Stimulated activated CD4-positive, alpha-beta T cell treated with anti-CD3 and anti-CD28 coated beads, Interleukin-15, amount 100 ng/mL, for 24 hours (primary cell): ENCODE data around the gene CASS4.

ENCODE experiments used
- DNase-seq: peaks from one replicate; pipeline ENCODE4 v3.0.0-alpha.2; 2020

Gene CASS4

GRCh38 chr20:56451056-56451765 lies 39.2 kb downstream of the CASS4 start:
- DNase-seq, result no peak

- DNase-seq, result no peak
Measured at GRCh38 chr20:56453352-56453751, 41.3 kb downstream of the CASS4 start.

GRCh38 chr20:56454754-56455153 lies 42.7 kb downstream of the CASS4 start:
- DNase-seq, result peak; percentile 25

GRCh38 chr20:56458206-56458821 lies 46.3 kb downstream of the CASS4 start:
- no peak for DNase-seq

GRCh38 chr20:56460459-56460858 lies 48.4 kb downstream of the CASS4 start:
- no peak for DNase-seq

- no peak for DNase-seq
Measured at GRCh38 chr20:56461576-56461975, 49.5 kb downstream of the CASS4 start.

- no peak for DNase-seq
Measured at GRCh38 chr20:56463428-56463827, 51.4 kb downstream of the CASS4 start.

GRCh38 chr20:56465997-56466396 lies 53.9 kb downstream of the CASS4 start:
- no peak for DNase-seq

- no peak for DNase-seq
Measured at GRCh38 chr20:56467968-56468315, 55.9 kb downstream of the CASS4 start.

- DNase-seq, result peak; percentile 97
Measured at GRCh38 chr20:56468316-56469076, 56.4 kb downstream of the CASS4 start, which contains the start of gene RTF2. Gene RTF2, plus strand, starts transcription at chr20:56468627. Its CDS starts 71 bp downstream, at chr20:56468698.

GRCh38 chr20:56469077-56469449 lies 57.0 kb downstream of the CASS4 start:
- no peak for DNase-seq

- no peak for DNase-seq
Measured at GRCh38 chr20:56483970-56484369, 71.9 kb downstream of the CASS4 start.

- DNase-seq, result no peak
Measured at GRCh38 chr20:56487216-56487615, 75.2 kb downstream of the CASS4 start.

GRCh38 chr20:56488566-56488965 lies 76.5 kb downstream of the CASS4 start:
- no peak for DNase-seq

GRCh38 chr20:56501116-56501515 lies 89.1 kb downstream of the CASS4 start:
- no peak for DNase-seq

GRCh38 chr20:56503916-56504315 lies 91.9 kb downstream of the CASS4 start:
- no peak for DNase-seq

GRCh38 chr20:56504373-56505005 lies 92.4 kb downstream of the CASS4 start:
- peak; percentile 37 for DNase-seq

- DNase-seq, result no peak
Measured at GRCh38 chr20:56506103-56506502, 94.0 kb downstream of the CASS4 start.
